Skeletal muscle tissue (tissue), 4 donors: ENCODE measurements around the gene ARHGAP6. TPM values are rescaled to one million over a fixed set of nuclear protein-coding genes. Genes with fewer than 3 reads are reported as not detected.

ENCODE experiments used
- H3K27ac ChIP-seq: one replicate; pipeline ENCODE4 v1.7.0; 2013; ENCODE audit warnings: mild to moderate bottlenecking, low read depth, low read length, inconsistent platforms
- H3K27me3 ChIP-seq, 3 donors: one replicate each; pipeline ENCODE4 v1.7.0; 2013; ENCODE audit warnings: low read length in 3 of 3; ENCODE audit not compliant: control insufficient read depth in 3 of 3, insufficient read depth in 3 of 3
- H3K36me3 ChIP-seq, 3 donors: one replicate each; pipeline ENCODE4 v1.7.0; 2013; ENCODE audit warnings: low read length in 3 of 3; ENCODE audit not compliant: control insufficient read depth in 3 of 3, insufficient read depth in 3 of 3
- H3K4me1 ChIP-seq, 3 donors: one replicate each; pipeline ENCODE4 v1.7.0; 2013; ENCODE audit warnings: low read length in 3 of 3, mild to moderate bottlenecking in 3 of 3; ENCODE audit not compliant: control insufficient read depth in 3 of 3, insufficient read depth in 3 of 3
- H3K4me3 ChIP-seq, 3 donors: one replicate each; pipeline ENCODE4 v1.7.0; 2013; ENCODE audit warnings: low read length in 3 of 3
- H3K9ac ChIP-seq, 3 donors: one replicate each; pipeline ENCODE4 v1.7.0; 2013; ENCODE audit warnings: low read length in 3 of 3, mild to moderate bottlenecking in 3 of 3, moderate library complexity in 2 of 3, low read depth in 1 of 3
- H3K9me3 ChIP-seq, 3 donors: one replicate each; pipeline ENCODE4 v1.7.0; 2013; ENCODE audit warnings: low read length in 3 of 3; ENCODE audit not compliant: control insufficient read depth in 3 of 3
- total RNA-seq: library from RNA; depleted of rRNA; stranded (reverse); fragments of >200 nt; gene quantifications from one replicate; pipeline ENCODE4 v1.2.3, GENCODE V29; 2014
- donor health status: Osteomylitis.

The ARHGAP6 gene
- total RNA-seq, 1 donor from 2014 or later: 8.4 TPM

GRCh38 chrX:11611161-11611560 is 54.6 kb downstream of the ARHGAP6 start:
- Histone ChIP-seq H3K4me1 (no peaks in the 10 kb centered on the region), H3K27me3 (no peaks in the 10 kb centered on the region), H3K27ac (no peak overlapping the region), H3K9ac (no peak overlapping the region), H3K9me3 (no peaks in the 10 kb centered on the region), H3K36me3 (no peaks in the 10 kb centered on the region), H3K4me3 (no peak overlapping the region)

DNA sequence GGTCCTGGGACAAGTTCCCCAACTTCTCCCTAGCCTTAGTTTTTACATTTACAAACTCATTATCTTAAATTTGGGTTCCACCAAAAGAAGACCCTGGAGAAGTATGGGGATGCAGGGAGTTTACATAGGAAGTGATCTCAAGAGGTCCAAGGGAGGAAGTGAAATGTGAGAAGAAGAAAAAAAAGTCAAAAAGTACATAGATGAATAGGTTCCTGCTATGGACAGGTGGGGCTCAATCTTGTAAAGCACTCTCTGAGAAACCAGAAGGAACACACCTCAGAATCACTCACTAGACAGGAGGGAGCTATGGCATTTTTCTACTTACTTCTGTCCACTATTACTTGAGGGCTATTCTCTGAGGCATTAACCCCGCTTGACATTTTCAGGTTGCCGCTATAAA is 56.6 kb downstream of the ARHGAP6 start:
- Histone ChIP-seq H3K4me3 (no peak overlapping the region), H3K27ac (no peak overlapping the region), H3K9ac (no peak overlapping the region), H3K36me3 (no peaks in the 10 kb centered on the region), H3K27me3 (no peaks in the 10 kb centered on the region), H3K9me3 (no peaks in the 10 kb centered on the region), H3K4me1 (no peaks in the 10 kb centered on the region)

GRCh38 chrX:11606408-11606807 is 59.3 kb downstream of the ARHGAP6 start:
- H3K27me3 ChIP-seq: no peaks in the 10 kb centered on the region
- H3K9me3 ChIP-seq: no peaks in the 10 kb centered on the region
- H3K4me3 ChIP-seq: no peak overlapping the region
- H3K9ac ChIP-seq: no peak overlapping the region
- no peaks in the 10 kb centered on the region for H3K36me3 ChIP-seq
- no peak overlapping the region for H3K27ac ChIP-seq
- no peaks in the 10 kb centered on the region for H3K4me1 ChIP-seq

GRCh38 chrX:11600578-11600977 is 65.1 kb downstream of the ARHGAP6 start:
- Histone ChIP-seq H3K27me3 (no peaks in the 10 kb centered on the region), H3K9me3 (no peaks in the 10 kb centered on the region), H3K9ac (no peak overlapping the region), H3K36me3 (no peaks in the 10 kb centered on the region), H3K4me3 (no peak overlapping the region), H3K27ac (no peak overlapping the region), H3K4me1 (no peaks in the 10 kb centered on the region)

DNA sequence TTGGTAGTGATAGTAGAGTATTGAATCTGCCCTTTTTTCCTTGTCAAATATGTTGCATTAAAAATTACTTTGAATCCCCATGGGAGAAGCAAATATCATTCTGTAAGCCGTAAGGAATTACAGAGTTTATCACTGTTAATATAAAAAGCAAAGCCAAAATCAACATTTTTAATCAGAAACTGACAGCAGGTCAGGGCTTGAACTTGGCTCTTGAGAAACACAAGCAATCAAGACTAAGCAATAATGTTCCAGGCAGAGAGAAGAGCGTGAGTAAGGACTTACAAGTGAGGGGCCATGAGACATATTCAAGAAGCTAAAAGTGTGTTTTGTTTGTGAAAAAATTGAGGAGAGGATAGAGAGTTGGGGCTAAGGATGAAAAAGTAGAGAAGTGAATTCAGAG is 68.2 kb downstream of the ARHGAP6 start:
- Histone ChIP-seq H3K9ac (no peak overlapping the region), H3K27ac (no peak overlapping the region), H3K4me3 (no peak overlapping the region), H3K4me1 (no peaks in the 10 kb centered on the region), H3K9me3 (no peaks in the 10 kb centered on the region), H3K27me3 (no peaks in the 10 kb centered on the region), H3K36me3 (no peaks in the 10 kb centered on the region)

- H3K4me3 ChIP-seq: no peak overlapping the region
- no peak overlapping the region for H3K9ac ChIP-seq
- H3K36me3 ChIP-seq: no peaks in the 10 kb centered on the region
- H3K27me3 ChIP-seq: no peaks in the 10 kb centered on the region
- no peak overlapping the region for H3K27ac ChIP-seq
- peaks cover 0 to 3% (median 0%) of the 10 kb centered on the region in 3 donors for H3K4me1 ChIP-seq
- no peaks in the 10 kb centered on the region for H3K9me3 ChIP-seq
These were observed 73.9 kb downstream of the ARHGAP6 start for GRCh38 chrX:11591723-11592346.

DNA sequence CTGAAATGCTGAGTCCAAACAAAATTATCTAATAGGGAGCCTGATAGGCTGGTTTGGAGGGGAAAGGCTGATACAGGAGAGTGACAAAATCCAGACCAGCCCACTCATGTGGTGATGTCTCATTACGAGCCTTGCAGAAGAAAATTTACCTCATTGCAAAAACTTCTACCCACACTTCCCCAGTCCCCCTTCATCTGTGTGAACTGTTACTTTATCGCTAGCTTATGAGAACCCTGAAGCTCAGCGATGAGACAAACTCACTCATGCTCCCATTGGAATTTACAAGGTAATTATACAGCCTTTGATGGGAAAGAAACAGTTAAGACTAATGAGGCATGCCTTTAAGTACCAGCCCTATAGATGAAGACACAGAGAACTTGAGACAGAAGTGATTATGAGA is 76.1 kb downstream of the ARHGAP6 start:
- no peaks in the 10 kb centered on the region for H3K9me3 ChIP-seq
- no peak overlapping the region for H3K9ac ChIP-seq
- no peak overlapping the region for H3K4me3 ChIP-seq
- peaks cover 0 to 3% (median 0%) of the 10 kb centered on the region in 3 donors for H3K4me1 ChIP-seq
- no peaks in the 10 kb centered on the region for H3K27me3 ChIP-seq
- no peak overlapping the region for H3K27ac ChIP-seq
- H3K36me3 ChIP-seq: no peaks in the 10 kb centered on the region

GRCh38 chrX:11588097-11588496 is 77.6 kb downstream of the ARHGAP6 start:
- Histone ChIP-seq H3K4me1 (peaks cover 0 to 3% (median 0%) of the 10 kb centered on the region in 3 donors), H3K36me3 (no peaks in the 10 kb centered on the region), H3K27me3 (no peaks in the 10 kb centered on the region), H3K4me3 (no peak overlapping the region), H3K9ac (no peak overlapping the region), H3K27ac (no peak overlapping the region), H3K9me3 (no peaks in the 10 kb centered on the region)

GRCh38 chrX:11585174-11585573 is 80.5 kb downstream of the ARHGAP6 start:
- no peaks in the 10 kb centered on the region for H3K9me3 ChIP-seq
- H3K27me3 ChIP-seq: no peaks in the 10 kb centered on the region
- no peaks in the 10 kb centered on the region for H3K36me3 ChIP-seq
- H3K9ac ChIP-seq: no peak overlapping the region
- H3K27ac ChIP-seq: no peak overlapping the region
- peaks cover 0 to 3% (median 0%) of the 10 kb centered on the region in 3 donors for H3K4me1 ChIP-seq
- no peak overlapping the region for H3K4me3 ChIP-seq

DNA sequence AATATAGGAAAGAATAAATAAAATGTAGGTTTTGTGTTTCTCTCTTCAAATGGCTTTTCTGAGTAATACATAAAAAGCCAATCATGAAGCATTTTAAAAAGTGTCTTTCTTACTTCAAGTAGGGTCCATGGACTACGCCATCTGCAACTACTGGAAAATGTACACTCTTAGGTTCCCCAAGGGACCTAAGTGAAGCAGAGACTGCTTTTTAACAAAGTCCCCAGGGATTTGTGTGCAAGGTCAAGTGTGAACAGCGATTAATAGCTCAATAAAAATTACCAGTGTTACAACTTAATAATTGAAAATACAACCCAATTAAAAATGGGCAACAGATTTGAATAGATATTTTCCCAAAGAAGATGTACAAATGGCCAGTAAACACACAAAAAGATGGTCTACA is 84.9 kb downstream of the ARHGAP6 start:
- H3K27me3 ChIP-seq: no peaks in the 10 kb centered on the region
- no peaks in the 10 kb centered on the region for H3K36me3 ChIP-seq
- no peaks in the 10 kb centered on the region for H3K9me3 ChIP-seq
- H3K4me3 ChIP-seq: no peak overlapping the region
- H3K9ac ChIP-seq: no peak overlapping the region
- no peak overlapping the region for H3K27ac ChIP-seq
- H3K4me1 ChIP-seq: no peaks in the 10 kb centered on the region
